Measurements from ENCODE around the gene NTNG1. TPM values are rescaled to one million over a fixed set of nuclear protein-coding genes. Genes with fewer than 3 reads are reported as not detected.

NTNG1 gene
- total and polyA plus RNA-seq, 12 donors: 0.06 TPM; not detected in 11

- Histone ChIP-seq H3K4me1 (no peaks in the 10 kb centered on the region), H3K27me3 (peaks cover 0 to 5% (median 0%) of the 10 kb centered on the region in 7 donors), H3K36me3 (no peaks in the 10 kb centered on the region), H3K27ac (no peak overlapping the region), H3K9me3 (no peaks in the 10 kb centered on the region), H3K4me3 (no peak overlapping the region)
- DNase-seq (no peak), ATAC-seq (no peak)
- 60 to 70% methylated on average over 4 of the region's 4 CpGs for WGBS, 2 donors
- no peak for TF ChIP-seq CTCF (IDR thresholded peaks at IDR 0.05)
- intact Hi-C loops (cut with DNase I): no loop called here
Measured at GRCh38 chr1:107378426-107378825, 237.6 kb downstream of the NTNG1 start.

- H3K4me3 ChIP-seq: no peak overlapping the region
- intact Hi-C loops (cut with DNase I): no loop called here
- no peaks in the 10 kb centered on the region for H3K4me1 ChIP-seq
- WGBS, 2 donors: 80 to 81% methylated on average over 2 of the region's 2 CpGs
- TF ChIP-seq CTCF (IDR thresholded peaks at IDR 0.05): no peak
- no peak for DNase-seq
- ATAC-seq: no peak
- peaks cover 0 to 5% (median 0%) of the 10 kb centered on the region in 7 donors for H3K27me3 ChIP-seq
- no peak overlapping the region for H3K27ac ChIP-seq
- H3K36me3 ChIP-seq: no peaks in the 10 kb centered on the region
- H3K9me3 ChIP-seq: no peaks in the 10 kb centered on the region
Measured at GRCh38 chr1:107378866-107379265, 238.0 kb downstream of the NTNG1 start.

- no peaks in the 10 kb centered on the region for H3K9me3 ChIP-seq
- H3K36me3 ChIP-seq: no peaks in the 10 kb centered on the region
- H3K27me3 ChIP-seq: peaks cover 0 to 5% (median 0%) of the 10 kb centered on the region in 7 donors
- no peaks in the 10 kb centered on the region for H3K4me1 ChIP-seq
- H3K4me3 ChIP-seq: no peak overlapping the region
- TF ChIP-seq CTCF (IDR thresholded peaks at IDR 0.05): no peak
- no peak for ATAC-seq
- intact Hi-C loops (cut with DNase I): no loop called here
- no peak for DNase-seq
- H3K27ac ChIP-seq: no peak overlapping the region
Measured at GRCh38 chr1:107379826-107380225, 239.0 kb downstream of the NTNG1 start.

GRCh38 chr1:107389410-107390396, 248.9 kb downstream of the NTNG1 start:
- intact Hi-C loops (cut with DNase I): no loop called here
- Histone ChIP-seq H3K27ac (no peak overlapping the region), H3K36me3 (no peaks in the 10 kb centered on the region), H3K4me3 (no peak overlapping the region), H3K9me3 (peaks cover 0 to 3% (median 0%) of the 10 kb centered on the region in 11 donors), H3K4me1 (no peaks in the 10 kb centered on the region), H3K27me3 (no peaks in the 10 kb centered on the region)
- WGBS, 2 donors: 50 to 57% methylated on average over 15 of the region's 15 CpGs
- DNase-seq (no peak), ATAC-seq (no peak)
- TF ChIP-seq CTCF (IDR thresholded peaks at IDR 0.05): no peak
